Activated CD8-positive, alpha-beta memory T cell treated with anti-CD3 and anti-CD28 coated beads for 36 hours (primary cell): ENCODE measurements around the gene NSF. TPM values are rescaled to one million over a fixed set of nuclear protein-coding genes. Genes with fewer than 3 reads are reported as not detected.
"Not testable (repeated sequence)": the region's sequence is repeated elsewhere in the genome, so short reads cannot be mapped to it uniquely, and the experiment has no call there.

Source experiments
- CTCF ChIA-PET: fragments of 350-600 bp; sonication (Branson Sonifier 250); formaldehyde crosslinking; loops from one replicate; lab custom pipeline; 2021; ENCODE audit warnings: antibody characterized with exemption; lab: Charles Lee
- POLR2A ChIA-PET: fragments of 350-600 bp; sonication (Branson Sonifier 250); formaldehyde crosslinking; loops from one replicate; lab custom pipeline; 2021; ENCODE audit warnings: antibody characterized with exemption; lab: Charles Lee
- total RNA-seq, 2 experiments: library from RNA; stranded (reverse); gene quantifications; one replicate each; pipeline ENCODE4 v1.2.3, GENCODE V29; 2021

The NSF gene
- total RNA-seq, 2 experiments from 2014 or later: 39.0 to 41.9 TPM

DNA sequence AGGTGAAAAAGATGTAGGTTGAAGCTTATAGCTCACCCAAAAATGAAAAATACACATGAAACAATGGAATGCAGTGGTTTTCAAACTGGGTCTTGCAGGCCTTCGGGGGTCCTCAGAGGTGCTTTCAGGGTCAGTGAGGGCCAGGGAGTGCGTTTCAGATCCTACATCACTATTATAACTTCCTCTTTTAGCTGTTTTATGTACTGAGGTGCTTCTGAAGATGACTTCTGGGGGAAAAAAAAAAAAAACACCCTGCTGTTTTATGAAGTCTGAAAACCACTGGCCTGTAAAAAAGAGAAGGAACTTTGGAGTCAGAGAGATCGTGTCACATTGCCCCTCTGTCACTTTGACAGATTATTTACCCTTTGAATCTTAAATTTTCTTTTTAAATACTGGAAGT lies 102.8 kb downstream of the NSF start:
- CTCF ChIA-PET, POLR2A ChIA-PET: not testable (repeated sequence)

DNA sequence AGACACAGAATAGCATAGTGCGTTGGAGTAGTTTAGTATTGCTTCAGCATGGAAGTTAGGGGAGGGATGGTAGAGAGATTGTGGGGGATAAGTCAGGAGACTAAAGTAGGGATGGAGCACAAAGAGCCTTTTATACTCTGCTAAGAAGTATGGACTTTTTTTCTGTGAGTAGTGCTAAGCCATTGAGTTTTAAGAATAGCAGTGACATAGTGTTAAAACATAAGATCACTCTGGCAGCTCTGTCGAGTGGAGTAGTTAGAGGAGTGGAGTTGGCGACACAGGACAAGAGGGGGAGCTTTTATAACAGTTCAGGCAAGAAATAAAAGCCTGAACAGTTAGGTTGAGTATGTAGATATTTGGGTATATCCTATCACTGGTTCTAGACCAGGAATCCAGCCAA lies 106.1 kb downstream of the NSF start:
- CTCF ChIA-PET, POLR2A ChIA-PET: not testable (repeated sequence)

DNA sequence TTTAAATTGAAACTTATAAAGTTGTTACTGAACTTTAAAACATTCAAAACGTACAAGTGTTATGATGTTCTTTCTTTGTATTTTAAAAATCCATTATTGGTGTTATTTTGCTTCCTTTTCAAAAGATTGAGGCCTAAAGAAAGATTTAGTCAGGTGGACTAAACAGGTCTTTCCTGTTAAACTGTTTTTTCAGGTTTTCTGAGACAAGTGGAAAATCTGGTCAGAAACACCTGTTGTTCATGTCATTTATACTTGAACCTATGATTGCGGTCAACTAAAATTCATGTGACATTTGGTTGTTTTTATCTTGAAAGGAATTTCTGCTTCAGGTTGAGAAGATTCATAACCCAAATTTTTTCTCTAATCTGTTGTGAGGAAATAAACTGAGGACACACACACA lies 108.5 kb downstream of the NSF start:
- POLR2A ChIA-PET, CTCF ChIA-PET: not testable (repeated sequence)

DNA sequence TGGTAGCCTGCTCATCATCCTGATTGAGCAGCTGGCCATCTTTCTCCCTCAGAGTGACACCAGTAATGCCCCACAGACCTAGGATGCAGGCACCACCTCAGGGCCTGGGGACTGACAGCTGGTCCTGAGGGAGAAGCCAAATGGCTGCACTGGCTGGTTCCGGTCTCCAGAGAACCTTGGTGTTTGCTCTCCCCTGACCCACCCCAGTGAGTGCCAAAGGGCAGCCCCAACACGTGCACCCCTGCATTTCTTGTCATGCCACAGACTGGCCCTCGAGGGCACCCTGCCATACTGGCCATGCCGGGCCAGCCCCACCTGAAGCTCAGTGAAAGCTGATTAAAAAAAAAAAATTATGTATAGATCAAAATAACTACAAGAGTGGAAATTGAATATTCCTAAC lies 127.5 kb downstream of the NSF start:
- CTCF ChIA-PET: no interaction called here
- POLR2A ChIA-PET: no interaction called here

DNA sequence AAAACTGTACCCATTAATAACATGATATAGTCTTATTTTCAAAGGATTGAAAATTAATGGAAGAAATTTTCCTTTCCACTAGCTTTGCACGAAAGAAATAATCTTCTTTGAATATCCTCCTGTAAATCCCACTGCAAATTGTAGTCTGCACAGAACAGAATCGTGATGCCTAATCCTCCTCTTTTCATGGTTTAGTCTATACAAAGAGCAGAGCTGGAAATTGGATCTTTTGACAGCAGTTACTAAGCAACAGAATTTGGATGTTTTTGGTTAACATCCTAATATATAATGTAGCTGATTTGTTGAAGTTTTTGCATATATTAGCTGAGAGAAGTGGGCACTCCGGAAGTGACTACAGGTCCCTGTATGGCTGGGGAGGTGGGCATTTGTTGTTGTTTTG lies 129.4 kb downstream of the NSF start:
- CTCF ChIA-PET: no interaction called here
- POLR2A ChIA-PET: no interaction called here

DNA sequence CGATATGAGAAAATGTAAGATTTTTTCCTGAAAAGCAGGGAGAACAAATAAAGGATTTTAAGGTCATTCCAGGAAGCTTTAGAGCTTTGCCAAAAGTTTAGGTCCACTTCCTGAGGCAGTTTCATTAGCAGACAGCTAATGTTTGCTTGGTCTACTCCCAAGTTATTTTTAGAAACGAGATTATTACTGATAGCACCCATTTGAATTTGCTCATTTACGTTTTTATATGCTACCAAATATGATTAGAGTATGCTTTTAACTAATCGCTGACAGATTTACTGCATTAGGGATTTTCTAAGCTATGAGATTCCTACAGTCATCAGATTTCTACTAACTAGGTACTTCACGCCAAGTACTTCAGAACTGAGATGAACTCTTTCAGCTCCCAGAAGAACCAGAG lies 129.9 kb downstream of the NSF start:
- CTCF ChIA-PET: no interaction called here
- POLR2A ChIA-PET: no interaction called here

DNA sequence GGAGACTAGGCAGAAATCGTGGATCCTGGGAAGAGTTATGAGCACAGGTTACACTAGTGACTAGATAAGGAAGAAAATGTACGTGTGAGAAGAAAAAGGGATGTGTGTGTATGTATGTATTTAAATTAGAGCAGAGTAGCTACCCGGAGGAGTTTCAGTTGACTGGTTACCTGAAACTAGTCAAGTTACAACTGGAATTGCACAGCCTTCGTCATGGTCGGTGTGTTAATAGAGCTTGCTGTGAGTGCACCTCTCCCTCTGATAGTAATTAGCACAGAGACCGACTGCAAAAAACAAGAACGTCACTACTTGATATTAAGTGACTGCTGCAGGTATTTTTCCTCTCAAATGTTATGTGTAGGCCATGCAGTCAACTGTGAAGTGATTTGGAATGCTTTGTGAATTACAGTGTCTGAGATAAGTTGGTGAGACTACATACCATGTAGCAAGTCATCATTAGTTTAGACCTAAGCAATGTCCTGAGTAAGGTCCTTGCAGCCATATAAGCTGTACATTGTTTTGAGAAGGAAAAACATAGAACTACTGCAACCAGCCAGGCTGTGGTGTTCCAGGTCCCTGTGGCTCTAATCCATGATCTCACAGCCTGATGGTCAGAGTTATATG lies 132.3 kb downstream of the NSF start:
- POLR2A ChIA-PET: no interaction called here
- CTCF ChIA-PET: no interaction called here

DNA sequence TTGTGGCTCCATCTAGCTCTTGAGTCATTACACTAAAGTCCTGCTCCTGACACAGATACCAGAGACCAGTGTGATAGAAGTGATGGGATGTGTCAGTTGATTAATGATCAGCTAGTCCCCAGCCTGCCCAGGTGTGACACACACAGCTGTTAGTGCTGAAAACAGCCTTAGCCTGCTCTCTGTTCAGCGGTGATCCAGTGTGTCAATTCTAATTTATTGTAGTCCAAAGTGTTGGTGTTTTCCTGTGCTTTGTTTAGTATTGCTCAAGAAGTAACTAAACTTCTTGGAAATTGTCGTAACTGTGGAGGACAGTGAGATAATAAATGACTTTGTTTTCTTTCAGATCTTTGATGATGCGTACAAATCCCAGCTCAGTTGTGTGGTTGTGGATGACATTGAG lies 135.7 kb downstream of the NSF start:
- ChIA-PET POLR2A (interaction anchor here (0.6 kb wide), 1 partner anchor 537 kb away, joined by 3 read pairs; no protein-coding TSS in a partner anchor), CTCF (interaction anchor here (1.3 kb wide), 1 partner anchor 109 kb away, joined by 4 read pairs; no protein-coding TSS in a partner anchor)

DNA sequence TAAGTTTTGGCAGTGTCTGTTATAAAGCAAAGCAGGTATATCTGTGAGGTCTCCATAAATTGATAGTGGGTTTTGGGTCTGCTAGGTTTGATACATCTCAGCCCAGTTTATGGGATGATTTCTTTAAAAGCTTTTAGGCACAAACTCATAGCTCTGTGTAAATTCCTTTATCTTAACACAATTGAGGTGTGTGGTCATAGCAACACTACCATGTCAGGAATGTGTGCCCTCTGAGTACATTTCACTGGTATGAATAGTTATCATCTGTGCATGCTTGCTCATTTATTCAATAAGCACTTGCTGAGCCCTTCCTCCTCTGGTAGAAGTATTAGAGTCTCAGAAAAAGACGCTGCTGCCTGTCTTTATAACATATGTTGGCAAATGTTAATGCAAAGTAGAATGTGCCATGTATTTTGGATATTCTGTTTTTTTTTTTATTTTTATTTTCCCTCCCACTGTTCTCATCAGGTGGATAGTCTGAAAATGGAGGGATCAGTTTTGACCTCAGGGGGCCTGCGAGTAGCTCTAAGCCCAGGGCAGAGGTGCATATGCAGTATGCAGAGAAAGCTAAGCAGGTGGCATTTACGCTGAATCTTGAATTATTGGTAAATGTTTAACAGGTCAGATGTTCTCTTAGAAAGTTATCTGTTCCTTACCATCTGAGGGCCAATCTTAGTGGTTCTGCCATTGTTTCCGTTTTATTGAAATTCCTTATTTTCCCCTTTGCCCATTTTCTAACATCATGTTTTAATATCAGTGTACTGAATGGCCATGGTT lies 137.3 kb downstream of the NSF start:
- POLR2A ChIA-PET: no interaction called here
- CTCF ChIA-PET: no interaction called here

DNA sequence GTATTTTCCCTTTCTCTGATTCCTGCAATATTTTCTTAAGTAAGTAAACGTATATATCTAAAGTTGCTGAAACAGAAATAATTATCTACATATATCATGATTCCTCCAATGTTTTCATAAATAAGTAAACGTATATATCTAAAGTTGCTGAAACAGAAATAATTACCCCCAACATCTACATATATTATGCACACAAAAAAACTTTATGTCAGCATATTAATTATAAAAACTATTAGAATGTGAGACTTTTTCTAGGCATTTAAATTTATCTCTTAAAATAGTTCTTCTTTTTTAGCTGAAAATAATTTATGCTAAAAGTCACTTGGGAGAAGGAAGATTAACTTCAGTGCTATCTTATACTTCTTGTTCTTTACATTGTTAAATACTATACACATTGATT lies 139.6 kb downstream of the NSF start:
- CTCF ChIA-PET: no interaction called here
- POLR2A ChIA-PET: no interaction called here

DNA sequence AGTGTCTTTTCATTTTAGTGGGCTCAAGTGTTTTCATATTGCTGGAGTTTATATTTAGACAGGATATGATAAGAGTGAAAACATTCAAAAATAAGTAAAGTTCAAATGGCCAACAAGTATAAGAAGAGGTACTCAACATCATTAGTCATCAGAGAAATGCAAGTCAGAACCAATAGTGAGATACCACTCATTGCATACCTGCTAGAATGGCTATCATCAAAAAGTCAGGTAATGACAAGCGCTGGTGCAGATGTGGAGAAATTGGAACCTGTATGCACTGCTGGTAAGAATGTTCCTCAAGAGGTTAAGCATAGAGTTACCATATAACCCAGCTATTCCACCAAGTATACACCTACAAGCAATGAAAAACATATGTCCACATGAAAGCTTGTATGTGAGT lies 140.2 kb downstream of the NSF start:
- POLR2A ChIA-PET: no interaction called here
- CTCF ChIA-PET: no interaction called here

DNA sequence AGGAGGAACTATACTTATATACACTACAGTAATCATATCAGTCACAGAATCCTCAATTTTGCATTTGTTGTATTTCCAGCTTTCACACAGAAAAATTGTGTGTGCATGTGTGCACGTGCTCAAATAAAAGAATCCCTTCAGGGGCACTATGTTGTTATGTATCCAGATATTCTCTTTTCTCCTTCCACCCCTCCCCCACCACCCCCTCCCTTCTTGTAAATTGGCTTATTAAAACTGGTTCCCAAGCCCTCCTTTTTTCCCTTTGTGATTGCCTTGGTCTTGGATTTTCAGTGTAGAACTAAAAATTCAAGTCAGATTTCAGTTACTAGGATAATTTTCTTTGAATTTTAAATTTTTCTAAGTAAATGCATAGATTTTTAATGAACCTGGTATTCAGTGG lies 141.7 kb downstream of the NSF start:
- POLR2A ChIA-PET: no interaction called here
- CTCF ChIA-PET: interaction anchor here (0.8 kb wide), 1 partner anchor 209 kb away, joined by 3 read pairs; no protein-coding TSS in a partner anchor

DNA sequence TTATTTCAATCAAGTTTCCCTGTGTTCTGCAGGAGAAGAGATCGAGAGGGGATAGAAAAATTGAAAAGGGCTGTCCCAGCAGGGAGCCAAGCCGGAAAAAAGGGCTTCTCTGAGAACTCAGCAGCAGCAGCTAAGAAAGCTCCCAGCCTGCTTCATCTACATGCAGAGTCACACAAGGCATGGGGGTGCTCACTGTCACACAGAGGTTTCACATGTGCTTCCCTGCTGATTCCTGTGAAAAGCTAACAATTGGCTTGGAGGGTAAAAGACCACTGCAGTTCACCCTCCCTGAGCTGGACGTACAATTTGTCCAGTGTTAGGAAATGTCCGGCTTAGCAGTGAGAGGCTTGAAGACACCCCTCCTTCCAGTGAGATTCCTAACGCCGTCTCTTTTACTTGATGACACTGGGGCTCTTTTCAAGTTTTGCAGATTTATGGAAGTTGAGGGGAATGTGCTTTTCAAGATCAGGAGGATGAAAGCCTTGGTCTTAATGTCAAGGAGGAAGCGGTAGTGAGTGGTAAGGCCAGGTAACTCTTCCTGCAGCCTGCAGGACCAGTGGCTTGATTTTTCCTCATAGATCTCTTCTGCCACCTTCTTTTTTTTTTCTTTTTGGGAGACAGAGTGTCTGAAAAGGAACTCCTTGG lies 142.4 kb downstream of the NSF start:
- CTCF ChIA-PET: no interaction called here

DNA sequence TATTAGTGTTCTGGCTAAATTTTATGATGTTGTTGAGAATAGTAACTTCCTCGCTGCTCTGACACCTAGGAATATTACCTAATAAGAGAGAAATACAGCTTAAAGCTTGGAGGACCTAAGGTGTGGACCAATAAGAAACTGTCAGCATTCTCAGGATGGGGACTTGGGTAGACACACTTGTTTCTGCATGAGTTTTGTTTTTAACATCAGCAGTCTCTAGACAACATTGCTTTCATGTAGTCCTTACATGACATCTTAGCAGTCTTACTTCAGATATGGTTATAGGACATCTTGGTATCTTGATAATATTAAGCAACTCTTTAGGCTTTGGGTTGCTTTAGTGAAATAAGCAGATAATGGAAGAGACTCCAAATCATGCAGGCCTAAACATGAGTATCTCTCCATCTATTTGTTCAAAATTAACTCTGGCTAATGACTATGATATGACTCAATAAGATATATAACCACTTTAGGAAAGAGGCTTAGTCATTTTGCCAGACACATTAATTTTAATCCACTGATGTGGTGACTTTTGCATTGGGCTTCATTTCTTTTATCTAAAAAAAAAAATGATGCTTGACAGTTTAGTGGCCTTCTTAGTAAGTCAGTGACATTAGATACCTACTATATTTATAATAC lies 143.5 kb downstream of the NSF start:
- CTCF ChIA-PET: no interaction called here
- POLR2A ChIA-PET: no interaction called here

More for the DNA sequence above, 142.4 kb downstream of the NSF start:
- POLR2A ChIA-PET: no interaction called here

DNA sequence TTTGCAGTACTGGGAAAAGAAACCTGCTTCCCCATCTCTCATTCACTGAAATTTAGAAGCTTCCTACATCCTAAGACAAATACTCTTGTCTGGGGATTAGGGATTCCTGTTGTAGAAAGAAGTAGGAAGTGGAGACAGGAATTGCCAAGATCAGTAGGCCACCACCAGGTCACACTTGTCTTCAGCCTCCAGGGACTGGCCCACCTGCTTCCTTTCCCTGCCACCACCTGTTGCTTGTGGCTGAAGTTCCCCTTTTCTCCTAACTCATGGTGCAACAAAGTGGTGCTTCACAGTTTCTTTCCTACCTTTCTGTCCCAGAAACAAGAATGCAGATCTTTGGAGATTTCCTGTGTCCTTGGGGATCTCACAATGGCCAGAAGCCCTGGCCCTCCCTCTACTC lies 145.6 kb downstream of the NSF start:
- ChIA-PET CTCF (no interaction called here), POLR2A (no interaction called here)

DNA sequence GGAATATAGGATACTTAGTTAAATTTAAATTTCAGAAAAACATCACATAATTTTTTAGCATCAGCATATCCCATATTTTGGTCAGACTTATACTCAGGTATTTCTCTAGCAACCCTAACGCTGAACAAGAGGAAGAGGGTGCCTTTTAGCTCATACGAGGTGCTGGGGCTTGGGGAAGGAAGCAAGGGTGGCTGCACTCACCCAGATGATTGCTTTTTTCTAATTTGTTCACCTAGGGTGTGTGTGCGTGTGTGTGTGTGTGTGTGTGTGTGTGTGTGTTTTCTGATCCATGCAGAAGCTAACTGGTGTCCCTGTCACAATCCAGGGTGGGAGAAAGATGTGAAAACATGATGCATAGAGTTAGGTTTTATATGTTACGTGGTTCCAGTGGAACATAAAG lies 146.9 kb downstream of the NSF start:
- ChIA-PET CTCF (no interaction called here), POLR2A (no interaction called here)

DNA sequence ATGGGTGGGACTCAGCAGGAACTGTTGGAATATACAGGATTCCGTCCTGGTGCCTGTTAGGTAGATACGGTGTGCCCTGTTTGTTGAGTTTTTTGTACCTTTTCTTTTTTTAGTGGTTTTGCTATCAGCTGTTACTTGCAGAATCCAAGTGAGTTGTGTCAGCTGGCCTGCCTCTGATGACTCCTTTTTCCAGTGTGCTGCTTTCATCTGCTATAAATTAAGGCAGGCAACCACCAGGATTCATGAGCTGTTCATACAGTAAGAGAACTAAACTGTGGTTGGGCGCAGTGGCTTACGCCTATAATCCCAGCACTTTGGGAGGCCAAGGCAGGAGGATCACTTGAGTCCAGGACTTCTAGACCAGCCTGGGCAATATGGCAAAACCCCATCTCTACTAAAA lies 148.1 kb downstream of the NSF start:
- CTCF ChIA-PET: interaction anchor here (0.7 kb wide), 1 partner anchor 789 kb away, joined by 4 read pairs; no protein-coding TSS in a partner anchor

DNA sequence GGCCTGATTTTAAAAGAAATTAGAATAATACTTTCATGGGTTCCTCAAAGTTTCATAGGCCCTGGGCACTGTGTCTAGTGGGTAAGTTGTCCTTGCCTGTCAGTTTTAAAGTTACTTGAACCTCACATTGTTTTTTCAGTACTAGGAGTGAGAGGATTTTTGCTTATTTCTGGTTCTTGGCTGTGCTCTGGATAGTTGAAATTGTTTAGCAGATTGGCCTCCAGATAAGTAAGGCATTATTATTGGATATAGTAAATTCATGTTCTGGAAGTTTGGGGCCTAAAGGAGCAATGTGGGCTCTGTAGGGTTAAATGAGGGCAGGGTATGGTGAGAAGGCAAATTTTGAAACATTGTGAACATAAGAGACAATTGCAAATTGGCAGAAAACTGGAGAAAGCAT lies 149.5 kb downstream of the NSF start:
- CTCF ChIA-PET: no interaction called here
- POLR2A ChIA-PET: no interaction called here

More for the DNA sequence above, 148.1 kb downstream of the NSF start:
- POLR2A ChIA-PET: no interaction called here

DNA sequence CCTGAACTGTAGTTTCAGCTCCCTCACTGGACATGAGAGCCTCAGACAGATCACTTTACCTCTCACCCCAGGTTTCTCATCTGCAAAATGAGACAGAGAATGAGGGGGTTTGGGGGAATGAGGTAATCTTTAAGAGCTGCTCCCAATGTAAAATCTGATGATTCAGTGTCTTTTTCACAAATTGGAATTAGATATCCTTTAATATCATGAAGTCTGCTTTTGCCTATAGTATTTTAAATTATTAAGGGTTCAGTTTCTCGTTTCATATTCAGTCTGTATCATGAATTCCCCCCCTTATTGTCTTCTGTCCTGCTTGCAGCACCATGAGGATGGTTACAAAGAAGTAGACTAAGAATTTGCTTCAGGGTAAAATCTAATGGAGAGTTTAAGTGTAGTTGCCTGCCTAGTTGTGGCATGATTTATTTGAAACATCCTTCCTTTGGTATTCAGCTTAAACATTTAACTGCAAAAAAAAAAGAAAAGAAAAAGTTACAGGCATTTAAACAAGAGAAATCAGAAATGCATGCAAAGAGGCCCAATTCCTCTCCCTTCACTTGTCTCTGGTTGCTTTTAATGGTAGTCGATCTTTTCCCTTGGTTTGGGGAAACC lies 150.8 kb downstream of the NSF start:
- CTCF ChIA-PET: no interaction called here
- POLR2A ChIA-PET: no interaction called here
